AG04450 (cell line): Measurements from ENCODE around the gene DCD. TPM values are rescaled to one million over a fixed set of nuclear protein-coding genes. Genes with fewer than 3 reads are reported as not detected.

ENCODE experiments used
- CTCF ChIA-PET: fragments of 300-600, 350-600 bp; formaldehyde crosslinking; extraction: SDS; loops from one replicate; lab custom pipeline; 2022; ENCODE audit warnings: antibody characterized with exemption, inconsistent platforms; lab: Charles Lee
- POLR2A ChIA-PET: fragments of 350-600 bp; formaldehyde crosslinking; extraction: SDS; loops from one replicate; lab custom pipeline; 2021; ENCODE audit warnings: antibody characterized with exemption, inconsistent platforms; lab: Yijun Ruan, JAX
- DNase-seq: peaks from one replicate; pipeline ENCODE4 v3.0.0-alpha.2; 2011; ENCODE audit warnings: low read depth, low spot score
- H3K27ac ChIP-seq: one replicate; pipeline ENCODE4 v1.5.1; 2012; ENCODE audit warnings: low read depth, low read length, control low read depth
- H3K27me3 ChIP-seq: one replicate; pipeline ENCODE4 v1.6.0; 2012; ENCODE audit warnings: low read length; ENCODE audit not compliant: control insufficient read depth, insufficient read depth
- H3K4me3 ChIP-seq: 2 replicates; pipeline ENCODE4 v1.5.1; 2011; ENCODE audit warnings: mild to moderate bottlenecking, low read depth, low read length, control low read depth
- H3K9me3 ChIP-seq: 2 replicates; pipeline ENCODE4 v1.5.1; 2012; ENCODE audit warnings: low read length; ENCODE audit not compliant: control insufficient read depth, insufficient read depth
- polyA plus RNA-seq: library from polyadenylated mRNA; depleted of rRNA; stranded (reverse); fragments of >200 nt; gene quantifications from 2 replicates; pipeline ENCODE4 v1.2.3, GENCODE V29; 2011
- TF ChIP-seq, protein P1 (sequence below): IDR thresholded peaks from 2 replicates; pipeline ENCODE4 v1.5.1; 2011; ENCODE audit warnings: low read depth, low read length, control low read depth, inconsistent platforms

Gene DCD
- polyA plus RNA-seq, 1 experiment, result not detected

DNA sequence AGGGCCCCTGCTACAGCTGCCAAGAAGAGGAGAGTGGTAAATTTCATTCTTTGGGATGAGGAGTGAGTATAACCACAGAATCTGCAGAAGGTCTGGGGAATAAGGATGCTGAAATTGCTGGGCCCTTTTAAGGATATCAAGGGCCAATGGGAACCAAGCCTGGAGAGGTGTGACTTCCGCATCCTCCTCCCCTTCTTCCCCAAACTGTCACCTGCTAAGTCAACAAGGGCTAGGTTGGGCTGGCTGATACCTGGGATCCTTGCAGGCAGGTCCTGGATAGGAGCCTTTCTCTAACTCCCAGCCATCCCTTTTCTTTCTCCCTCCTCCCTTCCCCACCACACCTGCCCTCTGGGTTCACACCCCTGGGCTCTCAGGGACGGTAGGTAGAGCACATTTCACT is 13.4 kb downstream of the DCD start, which contains the start of gene LACRT:
TSS of gene LACRT (minus strand) at position 101 of the 400 bp plus-strand sequence. CDS start at position 47, 54 bp downstream.
- Histone ChIP-seq H3K9me3 (no peaks in the 10 kb centered on the region), H3K4me3 (no peak within 1 kb of the TSS), H3K27ac (no peak within 1 kb of the TSS), H3K27me3 (no peaks in the 10 kb centered on the region)
- CTCF ChIA-PET, result no interaction called here
- POLR2A ChIA-PET, result no interaction called here
- TF ChIP-seq, protein P1, sequence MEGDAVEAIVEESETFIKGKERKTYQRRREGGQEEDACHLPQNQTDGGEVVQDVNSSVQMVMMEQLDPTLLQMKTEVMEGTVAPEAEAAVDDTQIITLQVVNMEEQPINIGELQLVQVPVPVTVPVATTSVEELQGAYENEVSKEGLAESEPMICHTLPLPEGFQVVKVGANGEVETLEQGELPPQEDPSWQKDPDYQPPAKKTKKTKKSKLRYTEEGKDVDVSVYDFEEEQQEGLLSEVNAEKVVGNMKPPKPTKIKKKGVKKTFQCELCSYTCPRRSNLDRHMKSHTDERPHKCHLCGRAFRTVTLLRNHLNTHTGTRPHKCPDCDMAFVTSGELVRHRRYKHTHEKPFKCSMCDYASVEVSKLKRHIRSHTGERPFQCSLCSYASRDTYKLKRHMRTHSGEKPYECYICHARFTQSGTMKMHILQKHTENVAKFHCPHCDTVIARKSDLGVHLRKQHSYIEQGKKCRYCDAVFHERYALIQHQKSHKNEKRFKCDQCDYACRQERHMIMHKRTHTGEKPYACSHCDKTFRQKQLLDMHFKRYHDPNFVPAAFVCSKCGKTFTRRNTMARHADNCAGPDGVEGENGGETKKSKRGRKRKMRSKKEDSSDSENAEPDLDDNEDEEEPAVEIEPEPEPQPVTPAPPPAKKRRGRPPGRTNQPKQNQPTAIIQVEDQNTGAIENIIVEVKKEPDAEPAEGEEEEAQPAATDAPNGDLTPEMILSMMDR, result no peak
- DNase-seq, result no peak

GRCh38 chr12:54631988-54632728 is 16.0 kb downstream of the DCD start:
- DNase-seq, result no peak
- Histone ChIP-seq H3K27me3 (no peaks in the 10 kb centered on the region), H3K9me3 (no peaks in the 10 kb centered on the region), H3K27ac (no peak overlapping the region), H3K4me3 (no peak overlapping the region)
- CTCF ChIA-PET, result no interaction called here
- POLR2A ChIA-PET, result no interaction called here
- TF ChIP-seq, protein P1, result no peak

DNA sequence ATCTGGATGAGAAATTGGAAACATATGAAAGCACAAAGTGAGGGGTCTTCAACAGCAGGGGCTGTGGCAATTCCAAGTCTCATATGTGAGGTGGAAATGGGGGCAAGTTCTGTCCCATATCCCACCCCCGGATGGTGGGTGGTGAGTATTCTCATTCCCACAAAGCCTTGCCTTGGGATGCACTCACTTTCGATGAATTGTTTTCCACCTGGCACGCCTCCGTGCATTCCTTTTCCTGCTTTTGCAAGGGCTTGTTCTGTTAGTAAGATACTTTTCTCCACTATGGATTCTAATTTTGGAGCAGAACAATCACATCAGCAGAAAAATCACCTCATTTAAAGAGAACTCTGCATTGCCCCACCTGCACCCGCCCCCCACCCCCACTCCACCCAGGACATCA is 16.6 kb downstream of the DCD start:
- no peaks in the 10 kb centered on the region for H3K9me3 ChIP-seq
- no peak overlapping the region for H3K4me3 ChIP-seq
- CTCF ChIA-PET, result no interaction called here
- no peak for DNase-seq
- no peak overlapping the region for H3K27ac ChIP-seq
- TF ChIP-seq, protein P1, result no peak
- POLR2A ChIA-PET, result no interaction called here
- H3K27me3 ChIP-seq, result no peaks in the 10 kb centered on the region

- DNase-seq, result no peak
- TF ChIP-seq, protein P1, result no peak
- H3K27me3 ChIP-seq, result no peaks in the 10 kb centered on the region
- ChIA-PET CTCF (no interaction called here), POLR2A (no interaction called here)
- no peak overlapping the region for H3K4me3 ChIP-seq
- no peak overlapping the region for H3K27ac ChIP-seq
- H3K9me3 ChIP-seq, result no peaks in the 10 kb centered on the region
These were observed 18.2 kb downstream of the DCD start for GRCh38 chr12:54629925-54630324.

DNA sequence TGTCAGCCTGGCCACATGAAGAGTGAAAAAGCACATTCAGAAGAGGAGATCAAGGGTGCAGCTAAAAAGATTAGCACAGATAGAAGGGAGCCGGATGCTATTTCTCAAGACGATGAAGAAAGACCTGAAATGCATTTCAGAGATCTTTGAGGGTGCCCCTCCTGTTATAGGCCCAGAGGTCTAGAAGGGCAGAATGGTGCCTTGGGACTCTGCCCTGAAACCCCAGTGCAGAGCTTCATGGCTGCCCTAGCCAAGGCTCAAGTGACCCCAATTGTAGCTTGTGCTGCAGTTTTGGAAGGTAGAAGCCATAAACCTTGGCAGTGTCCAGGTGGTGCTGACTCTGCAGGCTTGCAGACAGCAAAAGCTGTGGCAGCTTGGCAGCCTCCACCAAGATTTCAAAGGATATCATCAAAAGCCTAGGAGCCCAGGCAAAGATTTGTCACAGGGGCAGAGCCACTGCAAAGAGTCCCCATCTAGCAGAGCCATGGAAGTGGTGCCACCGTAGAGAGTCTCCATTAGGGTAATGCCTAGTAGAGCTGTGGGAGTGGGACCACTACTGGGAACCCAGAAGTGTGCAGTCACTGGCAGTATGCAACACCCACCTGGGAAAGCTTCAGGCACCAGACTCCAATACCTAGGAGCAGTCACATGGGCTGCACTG is 19.8 kb downstream of the DCD start:
- CTCF ChIA-PET, result no interaction called here
- Histone ChIP-seq H3K4me3 (no peak overlapping the region), H3K27me3 (no peaks in the 10 kb centered on the region), H3K27ac (no peak overlapping the region), H3K9me3 (no peaks in the 10 kb centered on the region)
- POLR2A ChIA-PET, result no interaction called here
- DNase-seq, result no peak
- TF ChIP-seq, protein P1, result no peak
